Kasumi-1 (cell line): Measurements from ENCODE around the gene SDK2.
A peak's percentile ranks its signal among the peaks of the same experiment; 100 is the strongest.
"Not testable (repeated sequence)": the region's sequence is repeated elsewhere in the genome, so short reads cannot be mapped to it uniquely, and the experiment has no call there.

ENCODE experiments used
- DNase-seq, 2 experiments: peaks; one replicate each; lab custom pipeline; 2025; lab: John Stamatoyannopoulos, UW

SDK2 gene

GRCh38 chr17:73343168-73343634, 301.0 kb downstream of the SDK2 start:
- DNase-seq, result no peak

DNA sequence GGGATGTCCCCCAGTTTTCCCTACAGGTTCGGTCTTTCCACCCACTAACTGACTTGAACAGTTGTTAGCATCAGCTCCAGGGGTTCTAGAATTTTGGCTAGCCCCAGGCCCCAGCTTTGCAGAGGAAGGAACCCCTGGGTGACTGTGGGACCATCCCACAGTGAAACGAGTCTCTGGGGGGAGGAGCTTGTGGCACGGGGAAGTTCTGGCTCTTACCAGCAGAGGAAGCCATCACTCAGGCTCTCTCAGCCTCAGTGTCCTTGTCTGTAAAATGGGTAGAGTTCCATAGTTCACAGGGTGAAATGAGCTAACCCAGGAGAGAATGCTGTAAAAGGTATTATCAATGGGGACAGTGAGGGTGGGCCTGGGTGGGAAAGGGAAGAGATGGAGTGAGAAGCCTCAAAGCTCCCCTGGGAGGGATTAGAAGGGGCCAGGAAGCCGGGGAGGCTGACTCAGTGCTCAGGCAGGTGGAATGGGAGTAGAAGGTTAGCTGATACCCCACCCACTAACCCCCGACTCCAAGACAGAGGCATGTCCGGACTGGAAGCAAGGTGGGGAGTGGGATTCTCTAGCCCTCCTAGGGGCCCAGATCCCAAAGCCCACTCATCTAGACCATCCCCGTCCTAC, 301.6 kb downstream of the SDK2 start:
- no peak for DNase-seq

DNA sequence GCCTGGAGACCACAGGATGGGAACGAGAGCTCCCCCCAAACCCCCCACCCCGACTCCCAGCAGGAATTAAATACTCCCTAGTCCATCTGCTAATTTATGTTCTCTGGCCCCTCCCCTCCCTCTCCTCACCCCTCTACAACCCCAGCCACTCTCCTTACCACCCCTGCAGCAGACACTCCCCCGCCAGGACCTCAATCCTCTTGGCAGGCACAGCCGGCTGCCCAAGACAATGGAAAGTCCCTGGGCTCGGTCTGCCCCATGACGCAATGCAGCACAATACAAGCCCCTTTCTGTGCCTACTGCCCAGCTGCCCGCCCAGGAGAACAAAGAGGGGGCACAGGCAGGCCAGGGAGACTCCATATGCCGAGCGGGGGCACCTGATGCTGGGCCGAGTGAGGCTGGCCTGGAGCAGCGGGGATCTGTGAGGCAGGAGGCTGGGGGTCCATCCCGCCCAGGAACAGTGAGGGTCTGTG, 302.2 kb downstream of the SDK2 start:
- DNase-seq, result no peak

- no peak for DNase-seq
These were observed 302.7 kb downstream of the SDK2 start for GRCh38 chr17:73341350-73342049.

DNA sequence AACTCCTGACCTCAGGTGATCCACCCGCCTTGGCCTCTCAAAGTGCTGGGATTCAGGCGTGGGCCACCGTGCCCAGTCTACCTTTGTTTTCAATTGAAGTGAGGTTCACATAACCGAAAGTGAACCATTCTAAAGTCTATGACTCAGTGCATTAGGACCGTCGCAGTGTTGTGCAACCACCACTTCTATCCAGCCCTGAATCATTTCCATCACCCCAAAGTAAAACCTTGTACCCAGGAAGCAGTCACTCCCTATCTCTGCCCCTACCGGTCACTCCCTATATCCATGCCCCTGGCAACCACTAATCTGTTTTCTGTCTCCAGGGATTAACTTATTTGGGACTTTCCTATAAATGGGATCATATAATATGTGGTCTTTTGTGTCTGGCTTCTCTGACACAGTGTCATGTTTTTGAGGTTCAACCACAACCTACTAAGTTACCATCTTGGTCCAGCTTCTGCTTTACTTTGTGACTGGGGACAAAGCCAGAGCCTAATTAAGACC, 304.1 kb downstream of the SDK2 start:
- DNase-seq, result no peak

DNA sequence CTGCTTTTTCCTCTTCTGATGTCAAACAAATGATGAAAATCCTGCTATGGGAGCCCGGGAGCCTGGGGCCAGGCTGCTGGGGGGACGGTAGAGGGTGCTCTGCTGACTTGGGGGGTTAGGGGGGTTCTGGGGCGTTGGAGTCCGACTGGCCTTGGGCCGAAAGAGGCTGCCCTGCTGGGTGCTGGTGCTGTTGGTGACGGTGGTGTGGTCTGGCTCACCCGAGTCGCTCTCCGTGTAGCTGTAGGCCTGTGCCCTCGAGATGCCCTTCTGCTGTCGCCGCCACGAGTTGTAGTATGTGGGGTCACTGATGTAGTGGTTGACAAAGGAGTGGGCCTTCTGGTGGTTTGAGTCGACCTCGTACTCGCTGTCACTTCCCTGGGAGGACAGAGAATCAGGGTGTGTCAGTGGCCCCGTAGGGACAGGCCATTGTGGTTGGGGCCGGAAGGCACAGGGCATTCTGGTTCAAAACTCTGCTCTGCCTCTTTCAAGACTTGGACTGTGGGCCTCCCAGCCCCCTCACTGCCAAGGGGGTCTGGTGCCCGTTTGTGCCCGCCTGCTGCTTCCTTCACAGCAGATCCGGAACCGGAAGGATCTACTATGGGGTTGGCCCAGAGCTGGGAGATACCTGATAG, 305.6 kb downstream of the SDK2 start:
- DNase-seq, result no peak

DNA sequence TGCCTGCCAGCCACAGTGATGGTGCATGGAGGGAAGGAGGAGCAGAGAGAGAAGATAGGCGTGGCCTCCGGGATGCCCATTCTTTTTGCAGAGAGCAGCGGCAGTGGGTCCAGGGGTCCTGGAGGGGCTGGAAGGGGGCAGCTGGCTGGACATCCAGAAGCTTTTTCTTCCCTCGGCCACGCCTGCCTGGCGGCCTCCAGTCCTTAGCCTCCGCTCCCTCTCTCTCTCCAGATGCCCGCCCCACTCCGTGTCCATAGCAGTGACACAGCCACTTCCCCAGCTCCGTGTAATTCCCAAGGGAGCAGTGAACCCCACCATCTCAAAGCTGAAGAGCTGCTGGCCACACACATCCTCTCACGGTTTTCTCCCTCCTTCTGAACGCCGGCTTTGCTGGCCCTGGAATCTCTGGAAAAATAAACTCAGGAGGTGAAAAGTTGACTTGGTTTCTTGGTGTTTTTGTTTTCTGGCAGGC, 306.2 kb downstream of the SDK2 start:
- DNase-seq, result no peak

- no peak for DNase-seq
These were observed 306.9 kb downstream of the SDK2 start for GRCh38 chr17:73337330-73337710.

DNA sequence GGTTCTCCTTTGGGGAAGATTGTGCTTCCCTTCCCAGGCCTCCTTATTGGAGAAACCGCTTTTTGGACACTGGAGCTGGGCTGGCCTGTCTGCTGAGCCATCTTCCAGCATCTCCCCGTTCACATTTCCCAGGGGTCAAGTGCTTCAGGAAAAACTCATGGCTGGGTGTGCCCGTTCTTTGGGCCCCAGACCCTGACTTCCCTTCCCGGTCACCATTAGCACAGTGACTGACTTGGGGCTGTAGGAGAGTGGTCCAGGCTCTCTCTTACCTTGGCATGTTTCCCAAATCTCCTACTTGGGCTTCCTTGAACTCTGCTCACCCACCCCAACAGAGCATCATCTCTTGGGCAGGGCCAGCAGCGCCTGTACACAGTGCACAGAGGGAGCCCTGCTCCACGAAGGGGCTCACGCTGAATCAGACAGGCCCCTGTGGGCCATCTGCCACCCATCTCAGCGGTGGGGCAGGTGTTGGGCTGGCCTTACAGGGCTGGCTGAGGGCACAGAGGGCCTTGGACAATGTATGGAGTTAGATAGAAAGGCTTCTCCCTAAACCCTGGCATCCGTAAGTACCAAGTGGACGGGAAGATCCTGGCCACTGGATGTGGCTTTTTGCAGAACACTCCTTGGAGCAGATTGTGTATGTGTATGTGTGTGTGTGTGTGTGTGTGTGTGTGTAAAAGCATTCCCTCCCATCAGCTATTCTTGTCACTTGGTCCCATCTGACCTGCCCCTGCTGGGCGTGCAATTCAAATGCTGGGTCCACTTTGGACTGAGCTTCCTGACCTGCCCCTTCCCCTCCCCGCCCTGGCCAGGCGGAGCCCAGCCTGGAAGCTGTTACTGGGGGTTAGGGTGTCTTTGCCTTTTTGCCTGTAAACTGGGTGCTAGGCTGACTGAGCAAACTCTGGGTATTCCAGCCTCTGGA, 307.6 kb downstream of the SDK2 start:
- no peak for DNase-seq

- no peak for DNase-seq
These were observed 308.4 kb downstream of the SDK2 start for GRCh38 chr17:73335591-73336407.

DNA sequence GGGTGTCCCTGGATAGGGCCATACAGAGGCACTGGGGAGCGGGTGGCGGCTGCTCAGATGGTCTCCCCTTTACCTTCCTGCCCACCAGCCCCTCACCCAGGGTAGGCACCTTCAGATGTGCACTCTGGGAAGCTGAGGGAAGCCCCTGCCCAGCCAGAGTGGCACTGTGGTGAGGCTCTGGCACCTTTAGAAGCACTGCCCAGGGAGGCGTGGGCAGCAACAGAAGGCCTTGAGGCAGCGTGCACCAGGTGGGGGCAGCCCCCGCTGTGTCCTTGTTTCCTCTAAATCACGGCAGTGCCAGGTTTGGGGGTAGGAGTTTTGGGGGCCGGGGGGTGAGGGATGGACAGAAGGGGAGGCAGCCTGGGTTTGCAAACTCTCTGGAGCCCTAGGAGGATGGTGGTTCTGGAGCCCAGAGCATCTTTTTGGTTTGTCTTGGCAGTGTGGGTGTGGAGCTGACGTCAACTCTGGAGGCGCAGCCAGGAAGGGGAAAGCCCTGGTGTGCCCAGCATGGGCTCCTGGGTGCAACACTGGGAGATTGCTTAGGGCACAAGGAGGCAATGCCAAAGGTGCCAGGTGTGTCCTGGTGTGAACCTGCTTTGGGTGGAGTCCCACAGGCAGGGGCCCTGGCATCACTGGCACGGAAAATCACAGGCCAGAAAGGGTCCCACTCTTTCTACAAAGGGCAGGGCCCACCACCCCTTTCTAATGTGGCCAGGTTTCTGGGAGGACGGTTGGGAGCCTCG, 309.3 kb downstream of the SDK2 start:
- DNase-seq, result no peak

DNA sequence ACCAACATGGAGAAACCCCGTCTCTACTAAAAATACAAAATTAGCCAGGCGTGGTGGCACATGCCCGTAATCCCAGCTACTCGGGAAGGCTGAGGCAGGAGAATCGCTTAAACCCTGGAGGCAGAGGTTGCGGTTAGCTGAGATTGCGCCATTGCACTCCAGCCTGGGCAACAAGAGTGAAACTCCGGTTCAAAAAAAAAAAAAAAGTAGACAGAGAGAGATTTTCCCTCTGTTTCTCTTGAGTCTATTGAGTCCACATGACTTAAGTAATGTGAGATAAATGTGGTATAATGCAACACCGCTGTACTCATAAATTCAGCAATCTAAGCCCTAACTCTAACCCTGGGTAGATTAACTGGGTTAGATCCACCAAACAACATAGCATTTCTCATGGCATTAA, 310.8 kb downstream of the SDK2 start:
- not testable (repeated sequence) for DNase-seq

DNA sequence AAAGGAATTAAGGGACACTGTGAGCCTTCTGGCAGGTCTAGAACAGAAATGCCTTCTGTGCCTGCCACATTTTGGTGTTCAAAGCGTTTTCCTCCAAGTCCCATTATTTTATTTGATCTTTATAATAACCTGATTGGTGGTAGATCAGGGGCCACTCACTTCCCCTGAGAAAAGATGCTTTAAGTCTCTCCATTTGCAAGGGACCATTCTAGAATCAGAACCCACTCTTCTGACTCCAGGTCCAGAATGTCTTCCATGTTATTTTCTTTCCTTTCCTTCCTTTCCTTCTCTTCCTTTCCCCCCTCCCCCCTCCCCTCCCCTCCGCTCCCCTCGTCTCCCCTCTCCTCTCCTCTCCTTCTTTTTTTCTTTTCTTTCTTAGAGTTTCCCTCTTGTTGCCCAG, 313.2 kb downstream of the SDK2 start:
- DNase-seq, result no peak

GRCh38 chr17:73327676-73328075, 316.6 kb downstream of the SDK2 start:
- DNase-seq, result no peak

DNA sequence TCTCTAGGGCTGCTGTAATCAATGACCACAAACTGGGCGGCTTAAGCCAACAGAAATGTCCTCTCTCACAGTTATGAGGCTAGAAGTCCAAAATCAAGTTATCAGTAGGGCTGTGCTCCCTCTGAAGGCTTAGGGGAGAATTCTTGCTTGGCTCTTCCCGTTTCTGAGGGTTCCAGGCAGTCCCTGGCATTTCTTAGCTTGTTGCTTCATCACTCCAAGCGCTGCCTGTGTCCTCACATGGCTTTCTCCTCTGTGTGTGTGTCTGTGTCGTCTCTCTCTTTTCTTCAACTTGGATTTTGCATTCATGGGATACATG, 318.8 kb downstream of the SDK2 start:
- DNase-seq, result peak; percentile 23 to 37

- DNase-seq, result no peak
These were observed 319.3 kb downstream of the SDK2 start for GRCh38 chr17:73324711-73325526.

DNA sequence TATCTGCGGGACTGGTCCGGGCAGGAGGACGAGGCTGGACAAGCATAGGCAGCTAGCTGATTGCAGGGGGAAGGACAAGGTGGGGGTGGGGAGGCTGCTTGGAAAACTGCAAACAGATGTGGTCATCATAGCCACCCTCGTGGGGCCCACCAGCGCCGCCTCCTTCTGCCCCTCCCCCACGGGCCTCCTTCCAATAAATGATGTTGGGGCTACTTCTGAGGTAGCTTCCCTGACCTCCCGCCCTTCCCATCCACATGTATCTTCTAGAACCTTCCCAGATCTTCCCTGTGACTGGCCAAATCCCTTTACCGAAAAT, 320.1 kb downstream of the SDK2 start:
- DNase-seq, result no peak

GRCh38 chr17:73323409-73324159, 320.7 kb downstream of the SDK2 start:
- DNase-seq, result no peak
